ENCODE results near the gene GHITM.

Gene GHITM

DNA sequence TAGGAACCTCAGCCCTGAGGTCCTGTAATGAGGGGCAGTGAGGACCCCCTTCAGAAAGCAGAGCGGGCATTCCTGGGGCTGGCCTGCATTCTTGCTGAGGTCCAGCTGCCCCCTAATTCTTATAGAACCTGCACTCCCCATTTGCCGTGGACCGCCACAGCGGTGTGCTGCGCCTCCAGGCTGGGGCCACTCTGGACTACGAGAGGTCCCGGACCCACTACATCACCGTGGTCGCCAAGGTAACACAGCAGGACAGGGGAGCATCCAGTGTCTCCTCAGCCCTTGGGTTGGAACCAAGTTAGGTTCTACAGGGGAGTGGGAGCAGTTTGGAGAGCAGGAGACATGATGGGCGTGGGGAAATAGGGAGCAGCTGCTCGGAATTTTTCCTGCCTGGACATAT lies 62.4 kb downstream of the GHITM start:
- no peak for DNase-seq

DNA sequence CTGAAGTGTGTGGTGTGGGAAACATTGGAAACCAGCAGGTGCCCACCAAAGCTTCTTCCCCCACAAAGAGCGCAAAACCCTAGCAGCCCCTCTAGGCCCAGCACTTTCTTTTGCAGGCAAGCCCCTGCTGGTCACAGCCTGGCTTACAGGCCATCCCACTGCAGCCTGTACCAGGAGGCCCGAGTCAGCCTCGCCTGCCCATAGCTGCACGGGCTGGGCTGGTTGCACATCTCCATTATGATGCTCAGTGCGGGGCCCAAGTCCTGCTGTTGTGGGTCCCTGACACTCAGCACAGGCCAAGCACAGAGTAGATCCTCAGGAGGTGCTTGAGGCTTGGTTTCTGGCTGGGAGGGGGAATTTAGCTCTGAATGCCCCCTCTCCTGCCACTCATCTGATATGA lies 63.0 kb downstream of the GHITM start:
- DNase-seq, result no peak
